HFFc6 (cell line): ENCODE measurements around the gene NDUFA5. TPM values are rescaled to one million over a fixed set of nuclear protein-coding genes. Genes with fewer than 3 reads are reported as not detected.
A peak's percentile ranks its signal among the peaks of the same experiment; 100 is the strongest.

Experiments used
- DNase-seq: peaks from one replicate; pipeline ENCODE4 v3.0.0-alpha.2; 2018
- H3K27ac Mint-ChIP-seq: 2 replicates; pipeline ENCODE4 v1.8.0; 2020; ENCODE audit warnings: mild to moderate bottlenecking, mixed read lengths
- H3K27me3 Mint-ChIP-seq: 2 replicates; pipeline ENCODE4 v1.8.0; 2021; ENCODE audit warnings: mild to moderate bottlenecking, moderate library complexity, mixed read lengths; ENCODE audit not compliant: insufficient read depth
- H3K36me3 Mint-ChIP-seq: 2 replicates; pipeline ENCODE4 v1.8.0; 2021; ENCODE audit warnings: low read depth, mixed read lengths
- H3K4me1 Mint-ChIP-seq: 2 replicates; pipeline ENCODE4 v1.8.0; 2020; ENCODE audit warnings: low read depth, mixed read lengths
- H3K4me3 Mint-ChIP-seq: 2 replicates; pipeline ENCODE4 v1.8.0; 2020; ENCODE audit warnings: mild to moderate bottlenecking, moderate library complexity, mixed read lengths
- H3K9me3 Mint-ChIP-seq: 2 replicates; pipeline ENCODE4 v1.8.0; 2020; ENCODE audit warnings: mild to moderate bottlenecking, mixed read lengths
- total RNA-seq, 6 experiments: library from RNA; stranded (reverse); fragmentation: NEBNext Ultra II Directional; extraction: Animal tissue kit (Norgen Biotek cat#: 25700); gene quantifications; 2 replicates in 1 of 6; 3 replicates in 5 of 6; pipeline ENCODE4 v1.2.3, GENCODE V29; 2021
- TF ChIP-seq, protein P1 (sequence below): fragments of 200-600 bp; sonication (generic); IDR thresholded peaks from 2 replicates; pipeline ENCODE4 v1.5.0; 2021; ENCODE audit warnings: antibody characterized with exemption, mild to moderate bottlenecking

The NDUFA5 gene
- total RNA-seq, 6 experiments from 2014 or later = 46.1 to 52.7 (median 49.7) TPM

DNA sequence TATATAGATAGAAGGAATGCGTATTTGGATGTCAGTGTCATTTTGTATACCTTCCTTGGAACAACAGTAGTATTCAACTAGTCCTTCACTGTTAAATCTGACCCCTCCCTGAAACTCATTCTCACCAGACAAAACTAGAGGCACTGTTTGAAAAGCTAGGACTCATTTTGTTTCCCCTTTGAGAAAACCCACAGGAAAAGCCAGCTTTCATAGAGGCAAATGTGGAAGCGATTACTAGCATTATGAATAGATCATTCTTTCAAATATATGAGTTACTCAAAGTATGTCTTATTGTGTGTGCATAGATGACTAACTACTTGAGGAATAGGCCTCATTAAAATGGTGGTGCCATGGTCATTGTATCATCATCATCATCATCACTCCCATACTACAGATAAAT lies 42.1 kb upstream of the NDUFA5 start:
- H3K27me3 Mint-ChIP-seq = no peaks in the 10 kb centered on the region; the same call in 1 of the 2 replicates

DNA sequence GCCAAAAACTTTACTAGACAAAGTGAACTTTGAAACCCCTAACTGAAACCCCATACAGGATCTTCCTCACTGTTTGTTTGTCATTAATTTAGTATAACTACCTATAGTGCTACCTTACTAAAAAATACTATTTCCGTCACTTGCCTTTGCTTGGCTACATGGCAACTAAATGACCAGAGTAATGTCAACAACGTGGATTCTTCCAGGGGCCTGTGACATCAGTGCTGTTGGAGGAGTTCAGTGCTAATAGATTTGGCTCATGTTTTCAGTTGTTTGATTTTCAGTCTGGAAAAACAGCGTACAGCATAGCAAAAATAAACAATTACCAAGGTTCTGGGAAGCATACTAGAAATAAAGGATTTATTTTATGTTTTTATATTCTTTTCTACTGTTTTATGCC lies 41.0 kb upstream of the NDUFA5 start:
- H3K36me3 Mint-ChIP-seq = no peaks in the 10 kb centered on the region
- no peaks in the 10 kb centered on the region for H3K4me1 Mint-ChIP-seq
- TF ChIP-seq, protein P1, sequence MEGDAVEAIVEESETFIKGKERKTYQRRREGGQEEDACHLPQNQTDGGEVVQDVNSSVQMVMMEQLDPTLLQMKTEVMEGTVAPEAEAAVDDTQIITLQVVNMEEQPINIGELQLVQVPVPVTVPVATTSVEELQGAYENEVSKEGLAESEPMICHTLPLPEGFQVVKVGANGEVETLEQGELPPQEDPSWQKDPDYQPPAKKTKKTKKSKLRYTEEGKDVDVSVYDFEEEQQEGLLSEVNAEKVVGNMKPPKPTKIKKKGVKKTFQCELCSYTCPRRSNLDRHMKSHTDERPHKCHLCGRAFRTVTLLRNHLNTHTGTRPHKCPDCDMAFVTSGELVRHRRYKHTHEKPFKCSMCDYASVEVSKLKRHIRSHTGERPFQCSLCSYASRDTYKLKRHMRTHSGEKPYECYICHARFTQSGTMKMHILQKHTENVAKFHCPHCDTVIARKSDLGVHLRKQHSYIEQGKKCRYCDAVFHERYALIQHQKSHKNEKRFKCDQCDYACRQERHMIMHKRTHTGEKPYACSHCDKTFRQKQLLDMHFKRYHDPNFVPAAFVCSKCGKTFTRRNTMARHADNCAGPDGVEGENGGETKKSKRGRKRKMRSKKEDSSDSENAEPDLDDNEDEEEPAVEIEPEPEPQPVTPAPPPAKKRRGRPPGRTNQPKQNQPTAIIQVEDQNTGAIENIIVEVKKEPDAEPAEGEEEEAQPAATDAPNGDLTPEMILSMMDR = no peak
- no peak for DNase-seq
- no peaks in the 10 kb centered on the region for H3K9me3 Mint-ChIP-seq
- peaks cover under 1% of the 10 kb centered on the region for H3K27me3 Mint-ChIP-seq
- no peak overlapping the region for H3K4me3 Mint-ChIP-seq
- H3K27ac Mint-ChIP-seq = no peak overlapping the region

More for the DNA sequence above, 42.1 kb upstream of the NDUFA5 start:
- Mint-ChIP-seq H3K27ac (no peak overlapping the region), H3K4me1 (no peaks in the 10 kb centered on the region), H3K9me3 (no peaks in the 10 kb centered on the region), H3K4me3 (no peak overlapping the region), H3K36me3 (no peaks in the 10 kb centered on the region)
- no peak for DNase-seq
- TF ChIP-seq, protein P1 = no peak

DNA sequence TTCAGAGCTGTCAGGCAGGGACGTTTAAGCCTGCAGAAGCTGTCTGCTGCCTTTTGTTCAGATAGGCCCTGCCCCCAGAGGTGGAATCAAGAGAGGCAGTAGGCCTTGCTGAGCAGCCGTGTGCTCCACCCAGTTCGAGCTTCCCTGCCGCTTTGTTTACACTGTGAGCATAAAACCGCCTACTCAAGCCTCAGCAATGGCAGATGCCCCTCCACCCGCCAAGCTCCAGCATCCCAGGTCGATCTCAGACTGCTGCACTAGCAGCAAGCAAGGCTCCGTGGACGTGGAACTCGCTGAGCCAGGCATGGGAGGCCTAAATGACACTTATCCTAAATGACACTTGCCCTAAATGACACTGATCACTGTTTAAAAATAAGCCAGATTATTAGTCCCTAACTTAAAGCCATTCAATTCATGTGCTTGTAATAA lies 37.2 kb upstream of the NDUFA5 start:
- H3K4me3 Mint-ChIP-seq = no peak overlapping the region
- H3K36me3 Mint-ChIP-seq = no peaks in the 10 kb centered on the region
- TF ChIP-seq, protein P1 = no peak
- H3K4me1 Mint-ChIP-seq = no peaks in the 10 kb centered on the region
- no peaks in the 10 kb centered on the region for H3K9me3 Mint-ChIP-seq
- H3K27me3 Mint-ChIP-seq = peaks cover 3% of the 10 kb centered on the region
- no peak for DNase-seq
- no peak overlapping the region for H3K27ac Mint-ChIP-seq

DNA sequence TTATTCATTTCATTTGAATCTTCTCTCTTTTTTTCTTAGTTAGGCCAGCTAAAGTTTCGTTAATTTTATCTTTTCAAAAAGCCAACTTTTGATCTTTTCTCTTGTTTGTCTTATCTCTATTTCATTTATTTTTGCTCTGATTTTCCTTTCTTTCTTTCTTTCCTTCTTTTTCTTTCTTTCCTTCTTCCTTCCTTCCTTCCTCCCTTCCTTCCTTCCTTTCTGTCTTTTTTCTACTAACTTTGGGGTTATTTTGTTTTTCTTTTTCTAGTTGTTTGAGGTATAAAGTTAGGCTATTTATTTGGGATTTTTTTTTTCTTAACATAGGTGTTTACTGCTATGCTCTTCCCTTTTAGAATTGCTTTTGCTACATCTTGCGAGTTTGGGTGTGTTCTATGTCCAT lies 30.8 kb upstream of the NDUFA5 start:
- Mint-ChIP-seq H3K27ac (no peak overlapping the region), H3K9me3 (no peaks in the 10 kb centered on the region), H3K36me3 (no peaks in the 10 kb centered on the region), H3K4me1 (no peaks in the 10 kb centered on the region), H3K4me3 (no peak overlapping the region), H3K27me3 (no peaks in the 10 kb centered on the region; the same call in 1 of the 2 replicates)
- no peak for DNase-seq
- TF ChIP-seq, protein P1 = no peak

DNA sequence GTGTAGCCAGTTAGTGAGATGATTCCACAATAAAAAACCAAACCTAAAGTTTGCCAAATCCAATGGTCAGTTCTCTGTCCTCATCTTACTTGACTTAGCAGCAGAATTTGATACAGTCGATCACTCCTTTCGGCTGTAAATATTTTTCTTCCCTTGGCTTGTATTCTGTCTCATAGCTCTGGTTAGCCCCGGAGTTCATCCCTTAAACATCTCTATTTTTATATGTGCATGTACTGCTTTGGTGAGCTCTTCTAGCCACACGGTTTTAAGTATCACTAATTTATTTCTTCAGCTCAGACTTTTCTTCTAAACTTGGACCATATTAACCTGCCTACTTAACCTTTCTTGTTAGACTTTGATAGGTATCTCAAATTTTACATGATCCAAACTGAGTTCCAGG lies 26.2 kb upstream of the NDUFA5 start:
- TF ChIP-seq, protein P1 = no peak
- H3K4me1 Mint-ChIP-seq = no peaks in the 10 kb centered on the region
- no peaks in the 10 kb centered on the region for H3K9me3 Mint-ChIP-seq
- no peak overlapping the region for H3K27ac Mint-ChIP-seq
- peaks cover 1% of the 10 kb centered on the region; the same call in 1 of the 2 replicates for H3K27me3 Mint-ChIP-seq
- DNase-seq = no peak
- H3K4me3 Mint-ChIP-seq = no peak overlapping the region
- no peaks in the 10 kb centered on the region for H3K36me3 Mint-ChIP-seq

DNA sequence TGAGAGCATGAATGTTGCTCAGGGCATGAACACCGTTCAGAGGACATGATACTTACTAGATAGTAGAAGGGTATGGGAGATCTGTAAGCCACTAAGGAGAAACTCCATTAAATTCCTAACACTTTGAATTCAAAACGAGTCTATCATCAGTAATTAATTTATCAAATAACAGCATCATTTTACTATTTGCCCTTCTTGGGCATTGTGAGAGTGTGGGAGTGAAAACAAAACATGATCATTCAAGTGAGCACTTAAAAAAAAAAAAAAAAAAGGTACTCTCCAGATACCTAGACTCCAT lies 23.5 kb upstream of the NDUFA5 start:
- Mint-ChIP-seq H3K27ac (no peak overlapping the region), H3K36me3 (no peaks in the 10 kb centered on the region), H3K27me3 (peaks cover 3% of the 10 kb centered on the region; the same call in 1 of the 2 replicates), H3K4me3 (no peak overlapping the region), H3K4me1 (no peaks in the 10 kb centered on the region), H3K9me3 (no peaks in the 10 kb centered on the region)
- no peak for DNase-seq
- TF ChIP-seq, protein P1 = peak; percentile 49
